GM18499 (cell line): ENCODE data around the gene KEL.

Source experiments
- ATAC-seq: cut with Tn5 transposase; IDR thresholded peaks from one replicate; pipeline ENCODE4 v1.9.1; 2021; ENCODE audit warnings: moderate number of reproducible peaks; ENCODE audit not compliant: insufficient read depth, unreplicated experiment

Gene KEL

GRCh38 chr7:142932386-142933091, 29.6 kb downstream of the KEL start:
- ATAC-seq = no peak

GRCh38 chr7:142930126-142930730, 31.9 kb downstream of the KEL start:
- no peak for ATAC-seq

GRCh38 chr7:142927949-142928348, 34.2 kb downstream of the KEL start:
- no peak for ATAC-seq

GRCh38 chr7:142927085-142927745, 34.9 kb downstream of the KEL start:
- no peak for ATAC-seq

- no peak for ATAC-seq
Measured at GRCh38 chr7:142925413-142925812, 36.8 kb downstream of the KEL start.

- ATAC-seq = no peak
Measured at GRCh38 chr7:142923391-142923790, 38.8 kb downstream of the KEL start.

GRCh38 chr7:142919656-142920055, 42.5 kb downstream of the KEL start:
- ATAC-seq = no peak

GRCh38 chr7:142918901-142919300, 43.3 kb downstream of the KEL start:
- ATAC-seq = no peak

GRCh38 chr7:142917447-142917846, 44.7 kb downstream of the KEL start:
- no peak for ATAC-seq

- ATAC-seq = no peak
Measured at GRCh38 chr7:142916508-142916907, 45.7 kb downstream of the KEL start.

- ATAC-seq = no peak
Measured at GRCh38 chr7:142915315-142915714, 46.8 kb downstream of the KEL start.

GRCh38 chr7:142914121-142914520, 48.0 kb downstream of the KEL start:
- no peak for ATAC-seq

GRCh38 chr7:142913566-142913965, 48.6 kb downstream of the KEL start:
- ATAC-seq = no peak

- ATAC-seq = no peak
Measured at GRCh38 chr7:142913051-142913450, 49.1 kb downstream of the KEL start.

- ATAC-seq = no peak
Measured at GRCh38 chr7:142910481-142910880, 51.7 kb downstream of the KEL start.

- no peak for ATAC-seq
Measured at GRCh38 chr7:142910031-142910433, 52.1 kb downstream of the KEL start.

GRCh38 chr7:142908921-142909890, 53.0 kb downstream of the KEL start:
- no peak for ATAC-seq

- no peak for ATAC-seq
Measured at GRCh38 chr7:142908290-142908689, 53.9 kb downstream of the KEL start.

GRCh38 chr7:142906643-142907042, 55.5 kb downstream of the KEL start:
- ATAC-seq = no peak

GRCh38 chr7:142905759-142906158, 56.4 kb downstream of the KEL start:
- ATAC-seq = no peak

- no peak for ATAC-seq
Measured at GRCh38 chr7:142904128-142904527, 58.0 kb downstream of the KEL start.
